Tibial nerve (tissue), 4 donors: ENCODE results near the gene PRMT5.

Experiments used
- CTCF ChIP-seq, 5 experiments: fragments of 200-600 bp in 3 of 5; fragments of 450-650 bp in 2 of 5; sonication (generic) in 3 of 5; IDR thresholded peaks; one replicate each; pipeline ENCODE4 v1.5.1; 2016 to 2019; ENCODE audit warnings: antibody characterized with exemption in 5 of 5, mild to moderate bottlenecking in 3 of 5, moderate library complexity in 2 of 5
- EP300 ChIP-seq, 2 donors: sonication (generic); formaldehyde crosslinking; IDR thresholded peaks; one replicate each; pipeline ENCODE4 v1.6.1; 2017; ENCODE audit warnings: antibody characterized with exemption in 2 of 2, mild to moderate bottlenecking in 1 of 2
- POLR2A ChIP-seq, 2 donors: fragments of 450-650 bp; IDR thresholded peaks; one replicate each; pipeline ENCODE4 v1.6.1; 2017; ENCODE audit warnings: antibody characterized with exemption in 2 of 2, mild to moderate bottlenecking in 2 of 2, moderate library complexity in 2 of 2

GRCh38 chr14:22918804-22919600, 10.2 kb downstream of the PRMT5 start, which contains the start of gene RBM23:
- peak in 2 of 5 experiments; percentile 31 to 45 for TF ChIP-seq CTCF (IDR thresholded peaks at IDR 0.05)
- TF ChIP-seq POLR2A (IDR thresholded peaks at IDR 0.05), result peak; percentile 25 to 85
- peak; percentile 96 for TF ChIP-seq EP300 (IDR thresholded peaks at IDR 0.05)
